Dedifferentiated amniotic fluid mesenchymal stem cell (primary cell): ENCODE measurements around the gene THRAP3.
A peak's percentile ranks its signal among the peaks of the same experiment; 100 is the strongest.

ENCODE experiments used
- DNase-seq: peaks from one replicate; pipeline ENCODE4 v3.0.0-alpha.2; 2016; ENCODE audit errors: extremely low spot score

Gene THRAP3

GRCh38 chr1:36352910-36353878, 129.0 kb downstream of the THRAP3 start:
- peak; percentile 16 for DNase-seq

- no peak for DNase-seq
These were observed 130.2 kb downstream of the THRAP3 start for GRCh38 chr1:36354486-36354885.
